NCI-H345 (cell line): ENCODE data around the gene NCKAP1.
"Not testable (repeated sequence)": the region's sequence is repeated elsewhere in the genome, so short reads cannot be mapped to it uniquely, and the experiment has no call there.

Experiments used
- DNase-seq: peaks from one replicate; lab custom pipeline; 2025; lab: John Stamatoyannopoulos, UW

The NCKAP1 gene

GRCh38 chr2:183038341-183039300, at the start of gene NCKAP1:
Gene NCKAP1 (minus strand): TSS chr2:183038457. CDS start chr2:183038099, 358 bp downstream.
- peak; percentile 86 for DNase-seq

- DNase-seq: no peak
Measured at GRCh38 chr2:183081911-183082310, 43.7 kb upstream of the NCKAP1 start.

- DNase-seq: peak; percentile 48
Measured at GRCh38 chr2:183079139-183079775, 41.0 kb upstream of the NCKAP1 start.

GRCh38 chr2:183078464-183079138, 40.3 kb upstream of the NCKAP1 start, which contains the start of gene DUSP19:
Gene DUSP19 (plus strand): TSS chr2:183078747. CDS start chr2:183078934, 187 bp downstream.
- peak; percentile 96 for DNase-seq

- DNase-seq: no peak
Measured at GRCh38 chr2:183078163-183078463, 39.9 kb upstream of the NCKAP1 start.

GRCh38 chr2:183072177-183072576, 33.9 kb upstream of the NCKAP1 start:
- DNase-seq: no peak

GRCh38 chr2:183070942-183071844, 32.9 kb upstream of the NCKAP1 start:
- no peak for DNase-seq

GRCh38 chr2:183069174-183069573, 30.9 kb upstream of the NCKAP1 start:
- DNase-seq: no peak

GRCh38 chr2:183068561-183068960, 30.3 kb upstream of the NCKAP1 start:
- no peak for DNase-seq

GRCh38 chr2:183063083-183063482, 24.8 kb upstream of the NCKAP1 start:
- no peak for DNase-seq

GRCh38 chr2:183060571-183061231, 22.4 kb upstream of the NCKAP1 start:
- no peak for DNase-seq

GRCh38 chr2:183059561-183059960, 21.3 kb upstream of the NCKAP1 start:
- no peak for DNase-seq

- no peak for DNase-seq
Measured at GRCh38 chr2:183057333-183057985, 19.2 kb upstream of the NCKAP1 start.

GRCh38 chr2:183049420-183049819, 11.2 kb upstream of the NCKAP1 start:
- DNase-seq: no peak

GRCh38 chr2:183047486-183048125, 9.3 kb upstream of the NCKAP1 start:
- DNase-seq: not testable (repeated sequence)

- not testable (repeated sequence) for DNase-seq
Measured at GRCh38 chr2:183043580-183043979, 5.3 kb upstream of the NCKAP1 start.

- no peak for DNase-seq
Measured at GRCh38 chr2:183040604-183041003, 2.3 kb upstream of the NCKAP1 start.

- peak; percentile 42 for DNase-seq
Measured at GRCh38 chr2:183037553-183038340, 510 bp downstream of the NCKAP1 start.

GRCh38 chr2:183037074-183037552, 1.1 kb downstream of the NCKAP1 start:
- DNase-seq: peak; percentile 26
